WERI-Rb-1 (cell line): ENCODE measurements around the gene PLEKHG1.

Source experiments
- DNase-seq: peaks from one replicate; pipeline ENCODE4 v3.0.0-alpha.2; 2020
- H3K27ac ChIP-seq: fragments of 250-450 bp; sonication (Bioruptor Pico); 2 replicates; pipeline ENCODE4 v1.5.1; 2020; ENCODE audit warnings: mild to moderate bottlenecking, moderate library complexity
- H3K27me3 ChIP-seq: fragments of 250-450 bp; sonication (Bioruptor Pico); 2 replicates; pipeline ENCODE4 v1.5.1; 2021; ENCODE audit warnings: mild to moderate bottlenecking, low read depth, moderate library complexity; ENCODE audit not compliant: insufficient read depth, severe bottlenecking
- H3K36me3 ChIP-seq: fragments of 250-450 bp; sonication (Bioruptor Pico); 2 replicates; pipeline ENCODE4 v1.5.1; 2020; ENCODE audit warnings: mild to moderate bottlenecking, moderate library complexity
- H3K4me3 ChIP-seq: 2 replicates; pipeline ENCODE4 v1.5.1; 2011; ENCODE audit warnings: low read depth, mild to moderate bottlenecking, control low read depth, low read length
- H3K9me3 ChIP-seq: fragments of 250-450 bp; sonication (Bioruptor Pico); 2 replicates; pipeline ENCODE4 v1.5.1; 2021; ENCODE audit warnings: mild to moderate bottlenecking, moderate library complexity; ENCODE audit not compliant: severe bottlenecking
- TF ChIP-seq, protein P1 (sequence below): IDR thresholded peaks from 2 replicates; pipeline ENCODE4 v1.5.1; 2011; ENCODE audit warnings: low read depth, mild to moderate bottlenecking, control low read depth, inconsistent platforms, low read length

PLEKHG1 gene

DNA sequence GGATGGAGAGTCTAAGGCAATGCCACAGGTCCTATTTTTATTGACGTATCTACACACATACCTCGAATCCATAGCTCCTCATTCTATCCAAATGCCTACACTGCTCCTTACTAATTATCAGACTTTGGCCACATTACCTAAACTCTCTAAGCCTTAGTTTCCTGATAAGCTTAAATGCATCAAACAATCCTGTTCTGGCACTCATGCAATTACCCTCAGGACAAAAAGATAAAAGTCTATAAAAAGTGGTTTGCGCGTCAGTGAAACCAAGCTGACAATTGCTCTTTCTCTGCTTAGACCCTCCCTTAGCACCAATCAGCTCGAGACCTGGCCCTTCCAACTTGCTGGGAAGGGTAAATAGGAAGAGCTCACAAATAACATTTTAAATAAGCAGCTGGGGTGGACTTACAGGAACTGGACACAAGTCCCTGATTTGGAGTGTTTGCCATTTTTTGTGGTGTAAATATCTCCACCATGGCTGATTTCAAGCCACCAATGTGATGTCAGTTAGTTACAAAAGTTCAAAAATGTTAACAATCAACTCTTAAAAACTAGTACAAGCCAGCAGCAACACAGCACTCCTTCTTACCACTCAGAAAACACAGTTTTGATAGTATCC is 7.2 kb upstream of the PLEKHG1 start:
- no peak overlapping the region for H3K27ac ChIP-seq
- H3K4me3 ChIP-seq: no peak overlapping the region
- no peak for DNase-seq
- H3K27me3 ChIP-seq: peaks cover 10% of the 10 kb centered on the region
- no peaks in the 10 kb centered on the region for H3K36me3 ChIP-seq
- no peaks in the 10 kb centered on the region for H3K9me3 ChIP-seq
- TF ChIP-seq, protein P1, sequence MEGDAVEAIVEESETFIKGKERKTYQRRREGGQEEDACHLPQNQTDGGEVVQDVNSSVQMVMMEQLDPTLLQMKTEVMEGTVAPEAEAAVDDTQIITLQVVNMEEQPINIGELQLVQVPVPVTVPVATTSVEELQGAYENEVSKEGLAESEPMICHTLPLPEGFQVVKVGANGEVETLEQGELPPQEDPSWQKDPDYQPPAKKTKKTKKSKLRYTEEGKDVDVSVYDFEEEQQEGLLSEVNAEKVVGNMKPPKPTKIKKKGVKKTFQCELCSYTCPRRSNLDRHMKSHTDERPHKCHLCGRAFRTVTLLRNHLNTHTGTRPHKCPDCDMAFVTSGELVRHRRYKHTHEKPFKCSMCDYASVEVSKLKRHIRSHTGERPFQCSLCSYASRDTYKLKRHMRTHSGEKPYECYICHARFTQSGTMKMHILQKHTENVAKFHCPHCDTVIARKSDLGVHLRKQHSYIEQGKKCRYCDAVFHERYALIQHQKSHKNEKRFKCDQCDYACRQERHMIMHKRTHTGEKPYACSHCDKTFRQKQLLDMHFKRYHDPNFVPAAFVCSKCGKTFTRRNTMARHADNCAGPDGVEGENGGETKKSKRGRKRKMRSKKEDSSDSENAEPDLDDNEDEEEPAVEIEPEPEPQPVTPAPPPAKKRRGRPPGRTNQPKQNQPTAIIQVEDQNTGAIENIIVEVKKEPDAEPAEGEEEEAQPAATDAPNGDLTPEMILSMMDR: no peak

DNA sequence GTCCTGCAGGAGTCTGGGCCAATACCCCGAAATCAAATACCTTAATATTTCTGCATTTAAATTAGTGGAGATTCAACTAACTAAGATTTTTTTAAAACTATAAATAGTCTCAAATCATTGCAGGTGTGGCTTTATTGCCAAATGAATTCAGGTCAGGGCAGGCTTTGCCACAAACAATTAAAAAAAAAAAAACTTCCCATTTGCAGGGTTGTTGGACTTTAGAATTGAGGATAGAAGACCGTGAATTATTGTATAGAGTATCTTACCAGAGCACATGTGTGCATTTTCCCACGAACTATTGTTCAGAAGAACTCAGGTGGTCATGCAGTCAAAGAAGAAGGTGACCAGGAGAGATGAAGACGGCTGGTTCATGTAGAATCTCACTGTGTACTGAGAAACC is 6.6 kb upstream of the PLEKHG1 start:
- TF ChIP-seq, protein P1: no peak
- H3K27me3 ChIP-seq: peaks cover 10% of the 10 kb centered on the region
- no peak overlapping the region for H3K4me3 ChIP-seq
- no peak for DNase-seq
- H3K27ac ChIP-seq: no peak overlapping the region
- no peaks in the 10 kb centered on the region for H3K36me3 ChIP-seq
- no peaks in the 10 kb centered on the region for H3K9me3 ChIP-seq

DNA sequence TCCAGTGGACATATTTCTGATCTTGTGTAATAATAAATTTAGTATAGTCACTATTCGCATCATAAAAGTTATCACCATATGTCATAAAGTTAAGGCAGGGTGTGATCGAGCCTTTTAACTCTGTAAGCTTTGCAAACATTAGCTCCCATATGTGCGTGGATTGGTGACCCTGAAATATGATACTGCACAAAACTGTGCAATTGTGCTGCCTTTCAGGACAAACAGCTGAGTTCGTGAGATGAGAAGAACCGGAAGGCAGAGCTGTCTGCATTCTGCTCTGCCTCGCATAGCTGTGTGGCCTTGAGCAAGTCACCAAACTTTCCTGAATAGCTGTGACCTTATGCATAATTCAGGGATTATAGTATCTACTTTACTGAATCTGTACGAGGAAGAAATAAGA is 3.2 kb upstream of the PLEKHG1 start:
- no peaks in the 10 kb centered on the region for H3K9me3 ChIP-seq
- no peak for DNase-seq
- H3K4me3 ChIP-seq: no peak overlapping the region
- H3K36me3 ChIP-seq: no peaks in the 10 kb centered on the region
- no peak overlapping the region for H3K27ac ChIP-seq
- TF ChIP-seq, protein P1: no peak
- H3K27me3 ChIP-seq: peaks cover 28% of the 10 kb centered on the region

DNA sequence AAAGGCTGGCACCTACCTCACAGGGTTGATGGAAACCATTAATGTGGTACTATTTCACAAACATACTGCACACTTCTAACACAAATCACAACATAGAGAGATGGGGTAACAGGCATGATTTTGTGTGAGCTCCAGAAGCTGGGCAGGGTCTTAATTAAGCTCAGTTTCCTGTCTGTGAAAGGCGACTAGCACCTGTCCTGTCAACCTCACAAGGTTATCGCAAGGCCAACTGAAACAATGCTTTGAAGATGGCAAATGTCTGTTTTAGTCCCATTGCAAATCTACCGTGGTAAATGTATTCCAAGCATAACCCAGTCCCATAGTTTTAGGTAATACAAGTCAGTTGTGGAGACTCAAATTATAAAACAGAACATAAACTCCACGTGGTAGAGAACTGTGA is 1.3 kb upstream of the PLEKHG1 start:
- H3K36me3 ChIP-seq: no peaks in the 10 kb centered on the region
- no peak overlapping the region for H3K4me3 ChIP-seq
- TF ChIP-seq, protein P1: no peak
- H3K27me3 ChIP-seq: peaks cover 37% of the 10 kb centered on the region
- no peak for DNase-seq
- no peaks in the 10 kb centered on the region for H3K9me3 ChIP-seq
- no peak overlapping the region for H3K27ac ChIP-seq

DNA sequence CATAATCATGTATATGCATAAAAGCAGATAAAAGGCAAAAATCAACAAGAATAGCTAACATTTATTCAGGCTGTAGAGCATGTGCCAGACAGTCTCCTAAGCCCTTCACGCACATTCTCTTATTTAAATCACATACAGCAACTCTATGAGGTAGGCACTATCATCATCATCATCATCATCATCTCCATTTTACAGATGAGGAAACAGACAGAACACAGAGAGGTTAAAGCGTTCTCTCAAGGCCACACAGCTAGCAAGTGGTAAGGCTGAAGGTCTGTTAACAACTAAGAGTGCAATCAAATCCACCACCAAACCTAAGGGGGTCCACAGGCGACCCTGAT is 857 bp upstream of the PLEKHG1 start:
- TF ChIP-seq, protein P1: no peak
- Histone ChIP-seq H3K36me3 (no peaks in the 10 kb centered on the region), H3K27ac (no peak overlapping the region), H3K9me3 (no peaks in the 10 kb centered on the region), H3K27me3 (peaks cover 37% of the 10 kb centered on the region), H3K4me3 (no peak overlapping the region)
- DNase-seq: no peak

DNA sequence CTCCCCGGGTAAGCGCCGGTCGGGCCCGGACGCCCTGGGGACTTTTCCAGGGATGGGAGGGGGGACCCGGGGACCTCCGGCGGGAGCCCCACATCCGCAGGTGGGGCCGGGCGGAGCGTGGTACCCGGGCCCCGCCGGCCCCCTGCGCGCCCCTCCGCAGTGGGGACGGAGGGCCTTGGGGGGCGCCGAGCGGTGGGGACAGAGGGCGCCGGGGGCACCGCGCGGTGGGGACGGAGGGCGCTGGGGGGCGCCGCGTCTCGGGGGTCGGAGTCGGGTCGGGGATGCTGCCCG is 270 bp downstream of the PLEKHG1 start:
- Histone ChIP-seq H3K27ac (no peak overlapping the region), H3K4me3 (peak overlapping the region; percentile 56)

More for the DNA sequence above, 270 bp downstream of the PLEKHG1 start:
- peaks cover 37% of the 10 kb centered on the region for H3K27me3 ChIP-seq
- no peak for DNase-seq
- no peaks in the 10 kb centered on the region for H3K36me3 ChIP-seq
- H3K9me3 ChIP-seq: no peaks in the 10 kb centered on the region
- TF ChIP-seq, protein P1: no peak
